Measurements from ENCODE around the gene SSH2. TPM values are rescaled to one million over a fixed set of nuclear protein-coding genes. Genes with fewer than 3 reads are reported as not detected.

SSH2 gene
- total RNA-seq, 1 experiment from 2014 or later, result 14.6 TPM

GRCh38 chr17:29713626-29714025, 216.4 kb downstream of the SSH2 start:
- peaks cover 5% of the 10 kb centered on the region for H3K4me1 ChIP-seq (ENCODE audit: insufficient read depth, low read length)
- H2AK5ac ChIP-seq (ENCODE audit: insufficient read length, low read length), result no peak overlapping the region
- H4K20me1 ChIP-seq (ENCODE audit: control insufficient read depth, insufficient read depth, insufficient read length), result no peaks in the 10 kb centered on the region
- H2AFZ ChIP-seq (ENCODE audit: low read length), result no peak overlapping the region
- H3K9ac ChIP-seq (ENCODE audit: extremely low read depth, insufficient read length, low read length), result no peak overlapping the region
- no peak overlapping the region for H4K8ac ChIP-seq (replicated peaks; ENCODE audit: insufficient read length, low read depth, low read length)
- H2BK5ac ChIP-seq (ENCODE audit: insufficient read length, low read length), result no peak overlapping the region
- no peak overlapping the region for H2BK120ac ChIP-seq (ENCODE audit: low read depth, low read length, poor library complexity, severe bottlenecking)
- no peak overlapping the region for H3K4ac ChIP-seq (ENCODE audit: low read depth, low read length)
- TF ChIP-seq CTCF (conservative IDR thresholded peaks at IDR 0.05), result no peak
- H3K36me3 Mint-ChIP-seq (ENCODE audit: insufficient read depth in 1 of 3, low read depth in 3 of 3), result no peaks in the 10 kb centered on the region
- H4K5ac ChIP-seq (ENCODE audit: insufficient read length, low read depth, low read length), result no peak overlapping the region
- H3K4me1 Mint-ChIP-seq, result peaks cover 35 to 40% of the 10 kb centered on the region in 2 experiments
- H3K14ac ChIP-seq (ENCODE audit: insufficient read depth, low read length), result no peak overlapping the region
- no peaks in the 10 kb centered on the region for H3K9me3 ChIP-seq (ENCODE audit: control insufficient read depth, low read depth, low read length)
- no peak overlapping the region for H3K27ac ChIP-seq (ENCODE audit: insufficient read length, low read depth, low read length)
- no peaks in the 10 kb centered on the region for H3K79me2 ChIP-seq (ENCODE audit: insufficient read depth, low read length)
- no peak overlapping the region for H2BK15ac ChIP-seq (ENCODE audit: low read depth, low read length)
- no peaks in the 10 kb centered on the region for H3K23me2 ChIP-seq (ENCODE audit: insufficient read length, low read depth, low read length, poor library complexity, severe bottlenecking)
- DNase-seq, result no peak
- no peak overlapping the region for H2BK20ac ChIP-seq (ENCODE audit: low read depth, low read length, poor library complexity, severe bottlenecking)
- no peaks in the 10 kb centered on the region for H3K9me3 Mint-ChIP-seq
- H4K91ac ChIP-seq (ENCODE audit: insufficient read length, low read depth, low read length), result no peak overlapping the region
- no peak overlapping the region for H3K18ac ChIP-seq (ENCODE audit: insufficient read length, low read depth, low read length)
- H2BK12ac ChIP-seq (ENCODE audit: insufficient read length, low read depth, low read length), result no peak overlapping the region
- H3K79me1 ChIP-seq (ENCODE audit: insufficient read depth, low read depth, low read length, poor library complexity, severe bottlenecking), result no peaks in the 10 kb centered on the region
- H3K4me3 Mint-ChIP-seq, result no peak overlapping the region
- H3K27ac Mint-ChIP-seq, result peak overlapping the region in 1 of 3 experiments; percentile 38; a peak in 2 of 7 replicates
- no peak overlapping the region for H3K4me2 ChIP-seq (ENCODE audit: insufficient read depth, insufficient read length, low read length)
- no peak overlapping the region for H3T11ph ChIP-seq (ENCODE audit: low read length)
- no peak overlapping the region for H3K56ac ChIP-seq (ENCODE audit: insufficient read length, low read depth, low read length)
- no peak overlapping the region for H3K23ac ChIP-seq (ENCODE audit: insufficient read length, low read depth, low read length)
- no peaks in the 10 kb centered on the region for H3K27me3 Mint-ChIP-seq (ENCODE audit: low read depth)
- no peaks in the 10 kb centered on the region for H3K27me3 ChIP-seq (ENCODE audit: insufficient read depth, low read length)

All from H9 (cell line).